OCI-LY1 (cell line): ENCODE data around the gene NCKAP5L.
"Not testable (repeated sequence)": the region's sequence is repeated elsewhere in the genome, so short reads cannot be mapped to it uniquely, and the experiment has no call there.

ENCODE experiments used
- EZH2 ChIP-seq: fragments of 200-600 bp; sonication (generic), shearing (Covaris generic); IDR thresholded peaks from 2 replicates; pipeline ENCODE4 v1.8.0; 2017; ENCODE audit warnings: borderline replicate concordance, mixed run types, mild to moderate bottlenecking, antibody characterized with exemption, low read length, moderate library complexity, mixed read lengths
- TF ChIP-seq, protein P1 (sequence below): fragments of 200-600 bp; sonication (generic), shearing (Covaris generic); IDR thresholded peaks from 2 replicates; pipeline ENCODE4 v1.5.1; 2017; ENCODE audit warnings: mild to moderate bottlenecking, antibody characterized with exemption, low read length, moderate library complexity, mixed read lengths

DNA sequence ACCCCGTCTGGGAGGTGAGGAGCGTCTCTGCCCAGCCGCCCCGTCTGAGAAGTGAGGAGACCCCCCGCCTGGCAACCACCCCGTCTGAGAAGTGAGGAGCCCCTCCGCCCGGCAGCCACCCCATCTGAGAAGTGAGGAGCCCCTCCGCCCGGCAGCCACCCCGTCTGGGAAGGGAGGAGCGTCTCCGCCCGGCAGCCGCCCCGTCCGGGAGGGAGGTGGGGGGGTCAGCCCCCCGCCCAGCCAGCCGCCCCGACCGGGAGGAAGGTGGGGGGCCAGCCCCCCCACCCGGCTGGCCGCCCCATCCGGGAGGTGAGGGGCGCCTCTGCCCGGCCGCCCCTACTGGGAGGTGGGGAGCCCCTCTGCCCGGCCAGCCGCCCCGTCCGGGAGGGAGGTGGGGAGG lies 32.7 kb upstream of the NCKAP5L start:
- not testable (repeated sequence) for TF ChIP-seq EZH2
- TF ChIP-seq, protein P1, sequence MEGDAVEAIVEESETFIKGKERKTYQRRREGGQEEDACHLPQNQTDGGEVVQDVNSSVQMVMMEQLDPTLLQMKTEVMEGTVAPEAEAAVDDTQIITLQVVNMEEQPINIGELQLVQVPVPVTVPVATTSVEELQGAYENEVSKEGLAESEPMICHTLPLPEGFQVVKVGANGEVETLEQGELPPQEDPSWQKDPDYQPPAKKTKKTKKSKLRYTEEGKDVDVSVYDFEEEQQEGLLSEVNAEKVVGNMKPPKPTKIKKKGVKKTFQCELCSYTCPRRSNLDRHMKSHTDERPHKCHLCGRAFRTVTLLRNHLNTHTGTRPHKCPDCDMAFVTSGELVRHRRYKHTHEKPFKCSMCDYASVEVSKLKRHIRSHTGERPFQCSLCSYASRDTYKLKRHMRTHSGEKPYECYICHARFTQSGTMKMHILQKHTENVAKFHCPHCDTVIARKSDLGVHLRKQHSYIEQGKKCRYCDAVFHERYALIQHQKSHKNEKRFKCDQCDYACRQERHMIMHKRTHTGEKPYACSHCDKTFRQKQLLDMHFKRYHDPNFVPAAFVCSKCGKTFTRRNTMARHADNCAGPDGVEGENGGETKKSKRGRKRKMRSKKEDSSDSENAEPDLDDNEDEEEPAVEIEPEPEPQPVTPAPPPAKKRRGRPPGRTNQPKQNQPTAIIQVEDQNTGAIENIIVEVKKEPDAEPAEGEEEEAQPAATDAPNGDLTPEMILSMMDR, result not testable (repeated sequence)
